Measurements from ENCODE around the gene CCDC116. TPM values are rescaled to one million over a fixed set of nuclear protein-coding genes. Genes with fewer than 3 reads are reported as not detected.

Gene CCDC116
- total and polyA plus RNA-seq, 5 donors from 2014 or later = not detected

GRCh38 chr22:21665047-21665851 is 32.7 kb downstream of the CCDC116 start:
- Mint-ChIP-seq H3K27ac (peak overlapping the region; percentile 66 to 98 (median 97)), H3K4me3 (peak overlapping the region; percentile 98 to 99 (median 98)), H3K36me3 (peaks cover 3% of the 10 kb centered on the region), H3K9me3 (peaks cover 0 to 1% (median 0%) of the 10 kb centered on the region in 7 donors), H3K4me1 (peaks cover 5 to 35% (median 18%) of the 10 kb centered on the region in 4 donors), H3K27me3 (no peaks in the 10 kb centered on the region)
- Histone ChIP-seq H3K27ac (ENCODE audit: insufficient read depth, low read length, poor library complexity, severe bottlenecking) (peak overlapping the region; percentile 84), H3K36me3 (ENCODE audit: control insufficient read depth, insufficient read depth, low read length) (peaks cover 3% of the 10 kb centered on the region), H3K4me1 (ENCODE audit: control insufficient read depth, insufficient read depth, low read length, poor library complexity, severe bottlenecking) (peaks cover 15% of the 10 kb centered on the region), H3K9me3 (ENCODE audit: control insufficient read depth in 2 of 2, low read length in 2 of 2) (no peaks in the 10 kb centered on the region), H3K27me3 (ENCODE audit: control insufficient read depth, insufficient read depth, low read length) (no peaks in the 10 kb centered on the region), H3K4me3 (ENCODE audit: low read depth, low read length) (peak overlapping the region; percentile 76)
- no peak for ATAC-seq (ENCODE audit: low read depth in 2 of 2)
- DNase-seq = no peak

- peaks cover 15% of the 10 kb centered on the region for H3K4me1 ChIP-seq (ENCODE audit: control insufficient read depth, insufficient read depth, low read length, poor library complexity, severe bottlenecking)
- H3K4me3 ChIP-seq (ENCODE audit: low read depth, low read length) = peak overlapping the region; percentile 65
- peak overlapping the region; percentile 98 to 99 (median 98) for H3K4me3 Mint-ChIP-seq
- peaks cover 7% of the 10 kb centered on the region for H3K36me3 Mint-ChIP-seq
- ATAC-seq (ENCODE audit: low read depth in 2 of 2) (no peak), DNase-seq (no peak)
- H3K27ac Mint-ChIP-seq = peak overlapping the region; percentile 7 to 97 (median 72)
- no peaks in the 10 kb centered on the region for H3K9me3 ChIP-seq (ENCODE audit: control insufficient read depth in 2 of 2, low read length in 2 of 2)
- H3K36me3 ChIP-seq (ENCODE audit: control insufficient read depth, insufficient read depth, low read length) = peaks cover 18% of the 10 kb centered on the region
- no peaks in the 10 kb centered on the region for H3K27me3 Mint-ChIP-seq
- peaks cover 5 to 38% (median 21%) of the 10 kb centered on the region in 4 donors for H3K4me1 Mint-ChIP-seq
- H3K27ac ChIP-seq (ENCODE audit: insufficient read depth, low read length, poor library complexity, severe bottlenecking) = no peak overlapping the region
- peaks cover 0 to 1% (median 0%) of the 10 kb centered on the region in 7 donors for H3K9me3 Mint-ChIP-seq
- no peaks in the 10 kb centered on the region for H3K27me3 ChIP-seq (ENCODE audit: control insufficient read depth, insufficient read depth, low read length)
Measured at GRCh38 chr22:21666786-21667185, 34.2 kb downstream of the CCDC116 start.

GRCh38 chr22:21669026-21669425 is 36.5 kb downstream of the CCDC116 start:
- peaks cover 15% of the 10 kb centered on the region for H3K4me1 ChIP-seq (ENCODE audit: control insufficient read depth, insufficient read depth, low read length, poor library complexity, severe bottlenecking)
- H3K27me3 ChIP-seq (ENCODE audit: control insufficient read depth, insufficient read depth, low read length) = no peaks in the 10 kb centered on the region
- no peaks in the 10 kb centered on the region for H3K27me3 Mint-ChIP-seq
- H3K36me3 ChIP-seq (ENCODE audit: control insufficient read depth, insufficient read depth, low read length) = peaks cover 41% of the 10 kb centered on the region
- peak overlapping the region in 3 of 4 donors; percentile 43 to 63 (median 56) for H3K4me3 Mint-ChIP-seq
- no peak overlapping the region for H3K27ac ChIP-seq (ENCODE audit: insufficient read depth, low read length, poor library complexity, severe bottlenecking)
- H3K27ac Mint-ChIP-seq = peak overlapping the region in 2 of 3 donors; percentile 36 to 67
- peaks cover 5 to 38% (median 24%) of the 10 kb centered on the region in 4 donors for H3K4me1 Mint-ChIP-seq
- H3K9me3 Mint-ChIP-seq = peaks cover 0 to 1% (median 0%) of the 10 kb centered on the region in 7 donors
- ATAC-seq (ENCODE audit: low read depth in 2 of 2) (no peak), DNase-seq (no peak)
- peaks cover 13% of the 10 kb centered on the region for H3K36me3 Mint-ChIP-seq
- no peaks in the 10 kb centered on the region for H3K9me3 ChIP-seq (ENCODE audit: control insufficient read depth in 2 of 2, low read length in 2 of 2)
- no peak overlapping the region for H3K4me3 ChIP-seq (ENCODE audit: low read depth, low read length)

- Histone ChIP-seq H3K27ac (ENCODE audit: insufficient read depth, low read length, poor library complexity, severe bottlenecking) (no peak overlapping the region), H3K36me3 (ENCODE audit: control insufficient read depth, insufficient read depth, low read length) (peaks cover 60% of the 10 kb centered on the region), H3K4me1 (ENCODE audit: control insufficient read depth, insufficient read depth, low read length, poor library complexity, severe bottlenecking) (peaks cover 4% of the 10 kb centered on the region), H3K4me3 (ENCODE audit: low read depth, low read length) (no peak overlapping the region), H3K9me3 (ENCODE audit: control insufficient read depth in 2 of 2, low read length in 2 of 2) (no peaks in the 10 kb centered on the region), H3K27me3 (ENCODE audit: control insufficient read depth, insufficient read depth, low read length) (no peaks in the 10 kb centered on the region)
- H3K27me3 Mint-ChIP-seq = no peaks in the 10 kb centered on the region
- H3K9me3 Mint-ChIP-seq = no peaks in the 10 kb centered on the region
- no peak for ATAC-seq (ENCODE audit: low read depth in 2 of 2)
- no peak for DNase-seq
- peak overlapping the region in 2 of 3 donors; percentile 10 to 26 for H3K27ac Mint-ChIP-seq
- H3K4me1 Mint-ChIP-seq = peaks cover 5 to 21% (median 19%) of the 10 kb centered on the region in 4 donors
- H3K4me3 Mint-ChIP-seq = no peak overlapping the region
- peaks cover 22% of the 10 kb centered on the region for H3K36me3 Mint-ChIP-seq
Measured at GRCh38 chr22:21672107-21672629, 39.6 kb downstream of the CCDC116 start.

- ATAC-seq (ENCODE audit: low read depth in 2 of 2) (no peak), DNase-seq (no peak)
- Histone ChIP-seq H3K36me3 (ENCODE audit: control insufficient read depth, insufficient read depth, low read length) (peaks cover 60% of the 10 kb centered on the region), H3K9me3 (ENCODE audit: control insufficient read depth in 2 of 2, low read length in 2 of 2) (no peaks in the 10 kb centered on the region), H3K4me1 (ENCODE audit: control insufficient read depth, insufficient read depth, low read length, poor library complexity, severe bottlenecking) (no peaks in the 10 kb centered on the region), H3K27me3 (ENCODE audit: control insufficient read depth, insufficient read depth, low read length) (no peaks in the 10 kb centered on the region), H3K4me3 (ENCODE audit: low read depth, low read length) (no peak overlapping the region), H3K27ac (ENCODE audit: insufficient read depth, low read length, poor library complexity, severe bottlenecking) (no peak overlapping the region)
- Mint-ChIP-seq H3K27me3 (no peaks in the 10 kb centered on the region), H3K27ac (no peak overlapping the region), H3K9me3 (no peaks in the 10 kb centered on the region), H3K4me3 (no peak overlapping the region), H3K36me3 (peaks cover 22% of the 10 kb centered on the region), H3K4me1 (peaks cover 0 to 15% (median 12%) of the 10 kb centered on the region in 4 donors)
Measured at GRCh38 chr22:21673534-21674321, 41.2 kb downstream of the CCDC116 start.

GRCh38 chr22:21674638-21675245 is 42.2 kb downstream of the CCDC116 start:
- Mint-ChIP-seq H3K36me3 (peaks cover 21% of the 10 kb centered on the region), H3K9me3 (no peaks in the 10 kb centered on the region), H3K27ac (no peak overlapping the region), H3K4me1 (peaks cover 0 to 14% (median 5%) of the 10 kb centered on the region in 4 donors), H3K27me3 (no peaks in the 10 kb centered on the region), H3K4me3 (no peak overlapping the region)
- no peak for ATAC-seq (ENCODE audit: low read depth in 2 of 2)
- DNase-seq = no peak
- no peaks in the 10 kb centered on the region for H3K9me3 ChIP-seq (ENCODE audit: control insufficient read depth in 2 of 2, low read length in 2 of 2)
- H3K27ac ChIP-seq (ENCODE audit: insufficient read depth, low read length, poor library complexity, severe bottlenecking) = no peak overlapping the region
- peaks cover 59% of the 10 kb centered on the region for H3K36me3 ChIP-seq (ENCODE audit: control insufficient read depth, insufficient read depth, low read length)
- H3K4me1 ChIP-seq (ENCODE audit: control insufficient read depth, insufficient read depth, low read length, poor library complexity, severe bottlenecking) = no peaks in the 10 kb centered on the region
- no peaks in the 10 kb centered on the region for H3K27me3 ChIP-seq (ENCODE audit: control insufficient read depth, insufficient read depth, low read length)
- no peak overlapping the region for H3K4me3 ChIP-seq (ENCODE audit: low read depth, low read length)

- peaks cover 42% of the 10 kb centered on the region for H3K36me3 ChIP-seq (ENCODE audit: control insufficient read depth, insufficient read depth, low read length)
- no peak overlapping the region for H3K27ac ChIP-seq (ENCODE audit: insufficient read depth, low read length, poor library complexity, severe bottlenecking)
- DNase-seq (no peak), ATAC-seq (ENCODE audit: low read depth in 2 of 2) (no peak)
- H3K27me3 Mint-ChIP-seq = no peaks in the 10 kb centered on the region
- no peaks in the 10 kb centered on the region for H3K9me3 Mint-ChIP-seq
- peaks cover 0 to 5% (median 1%) of the 10 kb centered on the region in 4 donors for H3K4me1 Mint-ChIP-seq
- H3K4me1 ChIP-seq (ENCODE audit: control insufficient read depth, insufficient read depth, low read length, poor library complexity, severe bottlenecking) = no peaks in the 10 kb centered on the region
- no peaks in the 10 kb centered on the region for H3K9me3 ChIP-seq (ENCODE audit: control insufficient read depth in 2 of 2, low read length in 2 of 2)
- H3K27ac Mint-ChIP-seq = no peak overlapping the region
- no peak overlapping the region for H3K4me3 Mint-ChIP-seq
- H3K27me3 ChIP-seq (ENCODE audit: control insufficient read depth, insufficient read depth, low read length) = no peaks in the 10 kb centered on the region
- no peak overlapping the region for H3K4me3 ChIP-seq (ENCODE audit: low read depth, low read length)
- H3K36me3 Mint-ChIP-seq = peaks cover 9% of the 10 kb centered on the region
Measured at GRCh38 chr22:21677606-21678443, 45.3 kb downstream of the CCDC116 start.
